NCI-H345 treated with DMSO at 0.1 percent for 48 hours (cell line): ENCODE data around the gene TRH.

ENCODE experiments used
- DNase-seq: peaks from one replicate; lab custom pipeline; 2025; ENCODE audit not compliant: unreplicated experiment; lab: John Stamatoyannopoulos, UW

TRH gene

GRCh38 chr3:129974564-129974832, at the start of gene TRH:
TRH (plus strand) TSS chr3:129974720; CDS start chr3:129975817, 1,097 bp downstream.
- DNase-seq: no peak

- DNase-seq: no peak
Observed at GRCh38 chr3:129927072-129927471, 47.4 kb upstream of the TRH start.

- no peak for DNase-seq
Observed at GRCh38 chr3:129929383-129929782, 45.1 kb upstream of the TRH start.

- DNase-seq: no peak
Observed at GRCh38 chr3:129933471-129933870, 41.0 kb upstream of the TRH start.

- peak; percentile 1 for DNase-seq
Observed at GRCh38 chr3:129934234-129935123, 40.0 kb upstream of the TRH start.

- DNase-seq: peak; percentile 24
Observed at GRCh38 chr3:129936757-129937156, 37.8 kb upstream of the TRH start.

- DNase-seq: no peak
Observed at GRCh38 chr3:129937717-129938116, 36.8 kb upstream of the TRH start.

GRCh38 chr3:129938140-129938930, 36.2 kb upstream of the TRH start:
- DNase-seq: no peak

GRCh38 chr3:129940086-129940485, 34.4 kb upstream of the TRH start:
- DNase-seq: no peak

GRCh38 chr3:129942296-129942695, 32.2 kb upstream of the TRH start:
- DNase-seq: peak; percentile 18

GRCh38 chr3:129943020-129943419, 31.5 kb upstream of the TRH start:
- DNase-seq: no peak

GRCh38 chr3:129944709-129945108, 29.8 kb upstream of the TRH start:
- no peak for DNase-seq

- DNase-seq: no peak
Observed at GRCh38 chr3:129947538-129948240, 26.8 kb upstream of the TRH start.

- DNase-seq: no peak
Observed at GRCh38 chr3:129950318-129951046, 24.0 kb upstream of the TRH start.

GRCh38 chr3:129952556-129953355, 21.8 kb upstream of the TRH start:
- no peak for DNase-seq

- no peak for DNase-seq
Observed at GRCh38 chr3:129953621-129954020, 20.9 kb upstream of the TRH start.

GRCh38 chr3:129954514-129954913, 20.0 kb upstream of the TRH start:
- no peak for DNase-seq

GRCh38 chr3:129956936-129957335, 17.6 kb upstream of the TRH start:
- no peak for DNase-seq

GRCh38 chr3:129958755-129959154, 15.8 kb upstream of the TRH start:
- DNase-seq: no peak

- no peak for DNase-seq
Observed at GRCh38 chr3:129961141-129961541, 13.4 kb upstream of the TRH start.
